SK-N-SH treated with all-trans-retinoic acid at 6 μM for 48 hours (cell line): Measurements from ENCODE around the gene CHST11.

Experiments used
- ISL1 ChIP-seq: fragments of 250-450 bp; sonication (Bioruptor Pico); IDR thresholded peaks from 2 replicates; pipeline ENCODE4 v2.1.2; 2022; ENCODE audit warnings: mild to moderate bottlenecking, moderate library complexity
- PATZ1 ChIP-seq: fragments of 250-450 bp; sonication (Bioruptor Pico); IDR thresholded peaks from 2 replicates; pipeline ENCODE4 v1.8.0; 2020; ENCODE audit warnings: mild to moderate bottlenecking, moderate library complexity, borderline replicate concordance
- ZNF565 ChIP-seq: fragments of 450-650 bp; formaldehyde crosslinking; conservative IDR thresholded peaks from 2 replicates; pipeline ENCODE4 v1.5.0; 2020; ENCODE audit warnings: low read depth, mild to moderate bottlenecking, moderate library complexity
- TF ChIP-seq, protein P1 (sequence below): fragments of 250-450 bp; sonication (Bioruptor Pico); IDR thresholded peaks from 2 replicates; pipeline ENCODE4 v1.8.0; 2021; ENCODE audit warnings: low read depth, mild to moderate bottlenecking, moderate library complexity, borderline replicate concordance

- TF ChIP-seq, protein P1, sequence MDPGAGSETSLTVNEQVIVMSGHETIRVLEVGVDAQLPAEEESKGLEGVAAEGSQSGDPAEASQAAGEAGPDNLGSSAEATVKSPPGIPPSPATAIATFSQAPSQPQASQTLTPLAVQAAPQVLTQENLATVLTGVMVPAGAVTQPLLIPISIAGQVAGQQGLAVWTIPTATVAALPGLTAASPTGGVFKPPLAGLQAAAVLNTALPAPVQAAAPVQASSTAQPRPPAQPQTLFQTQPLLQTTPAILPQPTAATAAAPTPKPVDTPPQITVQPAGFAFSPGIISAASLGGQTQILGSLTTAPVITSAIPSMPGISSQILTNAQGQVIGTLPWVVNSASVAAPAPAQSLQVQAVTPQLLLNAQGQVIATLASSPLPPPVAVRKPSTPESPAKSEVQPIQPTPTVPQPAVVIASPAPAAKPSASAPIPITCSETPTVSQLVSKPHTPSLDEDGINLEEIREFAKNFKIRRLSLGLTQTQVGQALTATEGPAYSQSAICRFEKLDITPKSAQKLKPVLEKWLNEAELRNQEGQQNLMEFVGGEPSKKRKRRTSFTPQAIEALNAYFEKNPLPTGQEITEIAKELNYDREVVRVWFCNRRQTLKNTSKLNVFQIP (CRISPR knock-in tag): no peak
- TF ChIP-seq ZNF565 (CRISPR knock-in tag): no peak
- TF ChIP-seq ISL1: no peak
- TF ChIP-seq PATZ1 (CRISPR knock-in tag): no peak
Observed at GRCh38 chr12:104453133-104453532, 3.6 kb upstream of the CHST11 start.
